ENCODE data around the gene SNRPA. TPM values are rescaled to one million over a fixed set of nuclear protein-coding genes. Genes with fewer than 3 reads are reported as not detected.

The SNRPA gene
- total and polyA plus RNA-seq, 2 of the 13 experiments (the other 11 are each of a cell fraction or from before 2014, with no cell fraction given) = 59.6 to 162 TPM

DNA sequence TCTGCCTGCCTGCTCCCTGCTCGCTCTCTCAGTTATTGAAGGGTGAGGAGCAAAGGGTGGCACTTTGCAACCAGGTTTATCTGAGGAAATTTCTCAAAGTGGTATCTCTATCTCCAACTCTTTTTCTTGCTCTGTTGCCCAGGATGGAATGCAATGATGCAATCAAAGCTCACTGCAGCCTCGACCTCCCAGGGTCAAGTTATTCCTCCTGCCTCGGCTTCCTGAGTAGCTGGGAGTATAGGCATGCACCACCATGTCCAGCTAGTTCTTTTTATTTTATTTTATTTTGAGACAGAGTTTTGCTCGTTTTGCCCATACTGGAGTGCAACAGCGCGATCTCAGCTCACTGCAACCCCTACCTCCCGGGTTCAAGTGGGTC is 5.6 kb upstream of the SNRPA start:
- Histone ChIP-seq H3K4me2 (ENCODE audit: low read depth, low read length) (peak overlapping the region; percentile 61), H4K20me1 (ENCODE audit: insufficient read depth, low read length) (no peaks in the 10 kb centered on the region), H3K27me3 (ENCODE audit: control insufficient read depth in 1 of 2, insufficient read depth in 2 of 2, low read length in 2 of 2) (no peaks in the 10 kb centered on the region; a peak in 1 of 5 replicates), H3K79me2 (ENCODE audit: insufficient read depth, low read length) (peaks cover 12% of the 10 kb centered on the region), H3K9me3 (ENCODE audit: low read length) (no peaks in the 10 kb centered on the region), H3K9ac (ENCODE audit: insufficient read depth, low read depth, low read length) (peak overlapping the region; percentile 45; the same call in 1 of the 2 replicates), H2AFZ (ENCODE audit: low read length) (no peak overlapping the region), H3K4me3 (replicated peaks in 1 of 3; ENCODE audit: insufficient read depth in 1 of 3, low read depth in 2 of 3, low read length in 3 of 3) (peak overlapping the region in 1 of 3 experiments; percentile 26; a peak in 1 of 6 replicates), H3K4me1 (ENCODE audit: insufficient read depth, low read length) (peaks cover 45% of the 10 kb centered on the region), H3K27ac (ENCODE audit: extremely low read length, insufficient read depth, low read length) (peak overlapping the region; percentile 40), H3K36me3 (replicated peaks in 1 of 2; ENCODE audit: control insufficient read depth in 1 of 2, insufficient read depth in 2 of 2, low read length in 2 of 2) (no peaks in the 10 kb centered on the region; a peak in 2 of 5 replicates)
- CTCF ChIA-PET (ENCODE audit: low intra/inter-chr PET ratio, low total read pairs) = interaction anchor here (1.6 kb wide), 1 partner anchor 61 kb away, joined by 4 read pairs; no protein-coding TSS in a partner anchor
- FAIRE-seq (peak; percentile 73), ATAC-seq (no peak), DNase-seq (ENCODE audit: low spot score) (peak; percentile 28)
- intact Hi-C loops (cut with micrococcal nuclease; ENCODE audit: unreplicated experiment) (loop anchor here (2.0 kb wide), 1 partner anchor 61 kb away; no protein-coding TSS in a partner anchor), in situ Hi-C loops (cut with HindIII; ENCODE audit: extremely low pct_ligation_motif_present, low pct_unique_long_range_greater_than_20kb) (no loop called here)
- POLR2A ChIA-PET = interaction anchor here (0.9 to 2.2 kb wide), 8 partner anchors 10 to 53 kb away, joined by 3 to 9 read pairs (median 4); partner anchors contain the start of genes COQ8B, EGLN2, ITPKC and RAB4B
- WGBS (ENCODE audit: low lambda C conversion rate) = 58% methylated on average over 7 of the region's 7 CpGs
- BruUV-seq (replicated peaks) = no TSS peak
- TF ChIP-seq KLF11 (CRISPR knock-in tag; IDR thresholded peaks at IDR 0.05) (no peak), HNRNPL (IDR thresholded peaks at IDR 0.05; ENCODE audit: low read depth, low read length) (no peak), FOSL2 (CRISPR knock-in tag; IDR thresholded peaks at IDR 0.05) (0 out of 2 replicates have a peak, but pooled peaks have one; percentile 6), ATF7 (IDR thresholded peaks at IDR 0.05) (peak; percentile 56; the same call in 1 of the 2 replicates), ATF7 (CRISPR knock-in tag; IDR thresholded peaks at IDR 0.05) (no peak), PCBP1 (IDR thresholded peaks at IDR 0.05; ENCODE audit: borderline replicate concordance, low read depth, low read length) (no peak), NR3C1 (CRISPR knock-in tag; IDR thresholded peaks at IDR 0.05) (no peak), ETV6 (CRISPR knock-in tag; conservative IDR thresholded peaks at IDR 0.05) (no peak), TEAD3 (CRISPR knock-in tag; optimal IDR thresholded peaks at IDR 0.05; ENCODE audit: borderline replicate concordance) (peak; percentile 78), ZNF367 (CRISPR knock-in tag; IDR thresholded peaks at IDR 0.05; ENCODE audit: borderline replicate concordance) (no peak), CEBPG (CRISPR knock-in tag; IDR thresholded peaks at IDR 0.05) (peak; percentile 90), POLR2G (IDR thresholded peaks at IDR 0.05; ENCODE audit: low read depth, low read length) (no peak), MTF2 (CRISPR knock-in tag; IDR thresholded peaks at IDR 0.05; ENCODE audit: borderline replicate concordance) (no peak)
- TF ChIP-seq, protein P1, sequence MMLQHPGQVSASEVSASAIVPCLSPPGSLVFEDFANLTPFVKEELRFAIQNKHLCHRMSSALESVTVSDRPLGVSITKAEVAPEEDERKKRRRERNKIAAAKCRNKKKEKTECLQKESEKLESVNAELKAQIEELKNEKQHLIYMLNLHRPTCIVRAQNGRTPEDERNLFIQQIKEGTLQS (CRISPR knock-in tag; IDR thresholded peaks at IDR 0.05) = peak; percentile 67
- TF ChIP-seq, protein P2, sequence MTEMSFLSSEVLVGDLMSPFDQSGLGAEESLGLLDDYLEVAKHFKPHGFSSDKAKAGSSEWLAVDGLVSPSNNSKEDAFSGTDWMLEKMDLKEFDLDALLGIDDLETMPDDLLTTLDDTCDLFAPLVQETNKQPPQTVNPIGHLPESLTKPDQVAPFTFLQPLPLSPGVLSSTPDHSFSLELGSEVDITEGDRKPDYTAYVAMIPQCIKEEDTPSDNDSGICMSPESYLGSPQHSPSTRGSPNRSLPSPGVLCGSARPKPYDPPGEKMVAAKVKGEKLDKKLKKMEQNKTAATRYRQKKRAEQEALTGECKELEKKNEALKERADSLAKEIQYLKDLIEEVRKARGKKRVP (CRISPR knock-in tag; IDR thresholded peaks at IDR 0.05) = peak in 1 of 2 experiments; percentile 91; a peak in 2 of 4 replicates
- TF ChIP-seq, protein P3, sequence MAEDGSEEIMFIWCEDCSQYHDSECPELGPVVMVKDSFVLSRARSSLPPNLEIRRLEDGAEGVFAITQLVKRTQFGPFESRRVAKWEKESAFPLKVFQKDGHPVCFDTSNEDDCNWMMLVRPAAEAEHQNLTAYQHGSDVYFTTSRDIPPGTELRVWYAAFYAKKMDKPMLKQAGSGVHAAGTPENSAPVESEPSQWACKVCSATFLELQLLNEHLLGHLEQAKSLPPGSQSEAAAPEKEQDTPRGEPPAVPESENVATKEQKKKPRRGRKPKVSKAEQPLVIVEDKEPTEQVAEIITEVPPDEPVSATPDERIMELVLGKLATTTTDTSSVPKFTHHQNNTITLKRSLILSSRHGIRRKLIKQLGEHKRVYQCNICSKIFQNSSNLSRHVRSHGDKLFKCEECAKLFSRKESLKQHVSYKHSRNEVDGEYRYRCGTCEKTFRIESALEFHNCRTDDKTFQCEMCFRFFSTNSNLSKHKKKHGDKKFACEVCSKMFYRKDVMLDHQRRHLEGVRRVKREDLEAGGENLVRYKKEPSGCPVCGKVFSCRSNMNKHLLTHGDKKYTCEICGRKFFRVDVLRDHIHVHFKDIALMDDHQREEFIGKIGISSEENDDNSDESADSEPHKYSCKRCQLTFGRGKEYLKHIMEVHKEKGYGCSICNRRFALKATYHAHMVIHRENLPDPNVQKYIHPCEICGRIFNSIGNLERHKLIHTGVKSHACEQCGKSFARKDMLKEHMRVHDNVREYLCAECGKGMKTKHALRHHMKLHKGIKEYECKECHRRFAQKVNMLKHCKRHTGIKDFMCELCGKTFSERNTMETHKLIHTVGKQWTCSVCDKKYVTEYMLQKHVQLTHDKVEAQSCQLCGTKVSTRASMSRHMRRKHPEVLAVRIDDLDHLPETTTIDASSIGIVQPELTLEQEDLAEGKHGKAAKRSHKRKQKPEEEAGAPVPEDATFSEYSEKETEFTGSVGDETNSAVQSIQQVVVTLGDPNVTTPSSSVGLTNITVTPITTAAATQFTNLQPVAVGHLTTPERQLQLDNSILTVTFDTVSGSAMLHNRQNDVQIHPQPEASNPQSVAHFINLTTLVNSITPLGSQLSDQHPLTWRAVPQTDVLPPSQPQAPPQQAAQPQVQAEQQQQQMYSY (CRISPR knock-in tag; IDR thresholded peaks at IDR 0.05) = no peak
- TF ChIP-seq, protein P4, sequence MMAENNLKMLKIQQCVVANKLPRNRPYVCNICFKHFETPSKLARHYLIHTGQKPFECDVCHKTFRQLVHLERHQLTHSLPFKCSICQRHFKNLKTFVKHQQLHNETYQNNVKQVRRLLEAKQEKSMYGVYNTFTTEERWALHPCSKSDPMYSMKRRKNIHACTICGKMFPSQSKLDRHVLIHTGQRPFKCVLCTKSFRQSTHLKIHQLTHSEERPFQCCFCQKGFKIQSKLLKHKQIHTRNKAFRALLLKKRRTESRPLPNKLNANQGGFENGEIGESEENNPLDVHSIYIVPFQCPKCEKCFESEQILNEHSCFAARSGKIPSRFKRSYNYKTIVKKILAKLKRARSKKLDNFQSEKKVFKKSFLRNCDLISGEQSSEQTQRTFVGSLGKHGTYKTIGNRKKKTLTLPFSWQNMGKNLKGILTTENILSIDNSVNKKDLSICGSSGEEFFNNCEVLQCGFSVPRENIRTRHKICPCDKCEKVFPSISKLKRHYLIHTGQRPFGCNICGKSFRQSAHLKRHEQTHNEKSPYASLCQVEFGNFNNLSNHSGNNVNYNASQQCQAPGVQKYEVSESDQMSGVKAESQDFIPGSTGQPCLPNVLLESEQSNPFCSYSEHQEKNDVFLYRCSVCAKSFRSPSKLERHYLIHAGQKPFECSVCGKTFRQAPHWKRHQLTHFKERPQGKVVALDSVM (CRISPR knock-in tag; IDR thresholded peaks at IDR 0.05) = peak; percentile 15; the same call in 1 of the 2 replicates
- TF ChIP-seq, protein P5, sequence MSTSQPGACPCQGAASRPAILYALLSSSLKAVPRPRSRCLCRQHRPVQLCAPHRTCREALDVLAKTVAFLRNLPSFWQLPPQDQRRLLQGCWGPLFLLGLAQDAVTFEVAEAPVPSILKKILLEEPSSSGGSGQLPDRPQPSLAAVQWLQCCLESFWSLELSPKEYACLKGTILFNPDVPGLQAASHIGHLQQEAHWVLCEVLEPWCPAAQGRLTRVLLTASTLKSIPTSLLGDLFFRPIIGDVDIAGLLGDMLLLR (CRISPR knock-in tag; IDR thresholded peaks at IDR 0.05) = no peak

All from HepG2 (cell line).